VCaP (cell line): ENCODE measurements around the gene CHRNA9.

ENCODE experiments used
- H3K27ac ChIP-seq: fragments of 450-650 bp; 2 replicates; pipeline ENCODE4 v1.5.1; 2017
- CTCF ChIP-seq: fragments of 450-650 bp; conservative IDR thresholded peaks from 2 replicates; pipeline ENCODE4 v1.5.1; 2017; ENCODE audit warnings: mild to moderate bottlenecking, moderate library complexity

CHRNA9 gene

GRCh38 chr4:40333921-40334352 lies 1.2 kb upstream of the CHRNA9 start:
- no peak overlapping the region for H3K27ac ChIP-seq
- no peak for TF ChIP-seq CTCF

GRCh38 chr4:40335525-40335894 lies 377 bp downstream of the CHRNA9 start:
- H3K27ac ChIP-seq: no peak overlapping the region
- no peak for TF ChIP-seq CTCF

GRCh38 chr4:40337051-40337450 lies 1.9 kb downstream of the CHRNA9 start:
- no peak for TF ChIP-seq CTCF
- H3K27ac ChIP-seq: no peak overlapping the region

- no peak for TF ChIP-seq CTCF
- no peak overlapping the region for H3K27ac ChIP-seq
Measured at GRCh38 chr4:40337523-40337922, 2.4 kb downstream of the CHRNA9 start.

- H3K27ac ChIP-seq: no peak overlapping the region
Measured at GRCh38 chr4:40340030-40340429, 4.9 kb downstream of the CHRNA9 start.

GRCh38 chr4:40347472-40347871 lies 12.3 kb downstream of the CHRNA9 start:
- no peak for TF ChIP-seq CTCF
- H3K27ac ChIP-seq: no peak overlapping the region

More at GRCh38 chr4:40340030-40340429, 4.9 kb downstream of the CHRNA9 start:
- TF ChIP-seq CTCF: no peak

GRCh38 chr4:40348000-40348399 lies 12.9 kb downstream of the CHRNA9 start:
- TF ChIP-seq CTCF: no peak
- H3K27ac ChIP-seq: no peak overlapping the region
